ENCODE measurements around the gene DOHH.

DNA sequence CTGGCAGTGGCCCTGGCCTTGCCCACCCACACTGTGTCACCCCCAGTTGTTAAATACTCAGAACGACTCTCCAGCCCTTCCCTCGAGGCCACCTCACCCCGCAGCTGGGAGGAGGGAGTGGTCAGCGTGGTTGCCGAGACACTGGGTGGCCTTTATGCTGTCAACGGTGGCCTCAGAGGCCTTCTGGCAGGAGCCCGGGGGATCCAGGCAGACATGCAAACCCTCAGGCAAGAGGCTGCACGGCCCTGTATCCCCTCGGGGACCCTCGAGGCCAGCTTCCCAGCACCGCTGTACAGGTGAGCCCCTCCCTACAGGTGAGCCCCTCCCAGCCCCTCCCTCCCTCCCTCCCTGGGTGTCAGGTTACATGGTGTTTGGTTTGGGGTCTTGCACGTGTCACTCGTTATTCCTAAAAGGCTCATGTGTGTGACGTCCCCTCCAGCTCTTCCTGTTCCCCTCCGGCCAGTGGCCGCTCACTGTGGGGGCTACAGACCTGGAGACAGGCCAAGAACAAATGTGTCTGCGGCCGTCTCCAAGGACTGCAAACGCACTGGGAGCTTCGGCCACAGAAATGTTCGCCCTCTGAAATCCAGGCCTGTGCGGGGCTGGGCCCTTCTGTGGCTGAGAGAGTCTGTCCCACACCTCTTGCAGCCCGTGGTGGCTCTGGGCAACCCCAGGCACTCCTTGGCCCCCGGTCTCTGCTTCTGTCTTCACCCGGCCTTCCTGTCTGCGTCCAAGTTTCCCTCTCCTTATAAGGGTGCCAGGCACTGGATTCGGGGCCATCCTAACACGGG is 38.7 kb upstream of the DOHH start, which contains the start of gene TEKTIP1:
- no peak for TF ChIP-seq POLR2A (IDR thresholded peaks at IDR 0.05)
- TF ChIP-seq, protein P1, sequence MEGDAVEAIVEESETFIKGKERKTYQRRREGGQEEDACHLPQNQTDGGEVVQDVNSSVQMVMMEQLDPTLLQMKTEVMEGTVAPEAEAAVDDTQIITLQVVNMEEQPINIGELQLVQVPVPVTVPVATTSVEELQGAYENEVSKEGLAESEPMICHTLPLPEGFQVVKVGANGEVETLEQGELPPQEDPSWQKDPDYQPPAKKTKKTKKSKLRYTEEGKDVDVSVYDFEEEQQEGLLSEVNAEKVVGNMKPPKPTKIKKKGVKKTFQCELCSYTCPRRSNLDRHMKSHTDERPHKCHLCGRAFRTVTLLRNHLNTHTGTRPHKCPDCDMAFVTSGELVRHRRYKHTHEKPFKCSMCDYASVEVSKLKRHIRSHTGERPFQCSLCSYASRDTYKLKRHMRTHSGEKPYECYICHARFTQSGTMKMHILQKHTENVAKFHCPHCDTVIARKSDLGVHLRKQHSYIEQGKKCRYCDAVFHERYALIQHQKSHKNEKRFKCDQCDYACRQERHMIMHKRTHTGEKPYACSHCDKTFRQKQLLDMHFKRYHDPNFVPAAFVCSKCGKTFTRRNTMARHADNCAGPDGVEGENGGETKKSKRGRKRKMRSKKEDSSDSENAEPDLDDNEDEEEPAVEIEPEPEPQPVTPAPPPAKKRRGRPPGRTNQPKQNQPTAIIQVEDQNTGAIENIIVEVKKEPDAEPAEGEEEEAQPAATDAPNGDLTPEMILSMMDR (IDR thresholded peaks at IDR 0.05 in 8 of 11, conservative IDR thresholded peaks at IDR 0.05 in 3 of 11): no peak
